ENCODE data around the gene OR4F15.
"Not testable (repeated sequence)": the region's sequence is repeated elsewhere in the genome, so short reads cannot be mapped to it uniquely, and the experiment has no call there.

DNA sequence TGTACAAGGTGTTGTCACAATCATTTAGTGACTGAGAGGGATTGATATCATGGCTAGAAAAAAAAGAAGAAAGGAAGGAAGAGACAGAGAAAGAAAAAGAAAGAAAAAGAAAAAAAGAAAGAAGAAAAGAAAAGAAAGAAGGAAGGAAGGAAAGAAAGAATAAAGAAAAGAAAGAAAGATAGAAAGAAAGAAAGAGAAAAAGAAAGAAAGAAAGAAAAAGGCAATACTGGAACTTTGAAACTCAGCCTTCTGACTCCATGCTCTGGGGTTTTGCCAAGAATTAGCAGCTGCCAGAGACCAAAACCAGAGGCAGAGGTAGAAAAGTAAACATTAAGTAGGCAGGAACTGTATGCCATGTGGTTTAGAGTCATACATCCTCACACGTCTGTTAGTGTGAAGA lies 31.8 kb upstream of the OR4F15 start:
- TF ChIP-seq POLR2A, CTCF (IDR thresholded peaks at IDR 0.05): not testable (repeated sequence)

Data from right lobe of liver (tissue), 4 donors.